Kidney epithelial cell (primary cell): ENCODE results near the gene PIM3. TPM values are rescaled to one million over a fixed set of nuclear protein-coding genes. Genes with fewer than 3 reads are reported as not detected.

Source experiments
- DNase-seq: peaks from one replicate; pipeline ENCODE4 v3.0.0-alpha.2; 2010; ENCODE audit warnings: low read depth
- H3K27me3 ChIP-seq: 2 replicates; pipeline ENCODE4 v1.6.0; 2011; ENCODE audit warnings: low read length; ENCODE audit not compliant: control insufficient read depth, insufficient read depth
- H3K36me3 ChIP-seq: 2 replicates; pipeline ENCODE4 v1.5.1; 2011; ENCODE audit warnings: low read length; ENCODE audit not compliant: control insufficient read depth, insufficient read depth
- H3K4me3 ChIP-seq: 2 replicates; pipeline ENCODE4 v1.5.1; 2011; ENCODE audit warnings: low read depth, mild to moderate bottlenecking, control low read depth, low read length
- total RNA-seq: library from RNA; depleted of rRNA; stranded (reverse); fragments of >200 nt; gene quantifications from 2 replicates; pipeline ENCODE4 v1.2.3, GENCODE V29; 2015
- TF ChIP-seq, protein P1 (sequence below): IDR thresholded peaks from 2 replicates; pipeline ENCODE4 v1.5.1; 2011; ENCODE audit warnings: mild to moderate bottlenecking, moderate library complexity, low read length, control low read depth, inconsistent platforms; ENCODE audit not compliant: insufficient read depth, poor library complexity, severe bottlenecking

PIM3 gene
- total RNA-seq, 1 donor from 2014 or later = 66.9 TPM

DNA sequence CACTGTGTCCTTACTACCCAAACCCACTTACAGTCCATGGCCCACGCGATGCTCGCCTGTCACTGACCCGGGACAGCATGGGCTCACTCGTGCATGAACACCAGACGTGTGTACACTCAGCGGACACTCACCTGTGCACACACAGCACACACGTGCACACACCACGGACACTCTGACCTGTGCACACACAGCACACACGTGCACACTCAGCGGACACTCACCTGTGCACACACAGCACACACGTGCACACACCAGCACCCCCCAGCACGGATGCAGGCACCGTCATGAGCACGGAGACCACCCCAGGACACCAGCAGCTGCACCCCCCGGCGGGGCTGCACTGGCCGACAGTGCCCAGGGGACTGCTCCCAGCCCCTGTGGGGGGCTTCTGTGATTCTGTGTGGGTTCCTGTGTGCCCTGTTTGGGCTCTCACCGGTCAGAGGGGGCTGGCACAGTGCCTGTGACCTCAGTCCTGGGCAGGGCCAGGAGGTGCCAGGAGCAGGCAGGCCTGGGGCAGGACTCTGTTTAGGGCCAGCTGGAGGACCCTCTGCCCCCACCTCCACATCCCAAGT lies 21.9 kb upstream of the PIM3 start:
- H3K36me3 ChIP-seq = no peaks in the 10 kb centered on the region
- H3K27me3 ChIP-seq = no peaks in the 10 kb centered on the region
- no peak for DNase-seq
- TF ChIP-seq, protein P1, sequence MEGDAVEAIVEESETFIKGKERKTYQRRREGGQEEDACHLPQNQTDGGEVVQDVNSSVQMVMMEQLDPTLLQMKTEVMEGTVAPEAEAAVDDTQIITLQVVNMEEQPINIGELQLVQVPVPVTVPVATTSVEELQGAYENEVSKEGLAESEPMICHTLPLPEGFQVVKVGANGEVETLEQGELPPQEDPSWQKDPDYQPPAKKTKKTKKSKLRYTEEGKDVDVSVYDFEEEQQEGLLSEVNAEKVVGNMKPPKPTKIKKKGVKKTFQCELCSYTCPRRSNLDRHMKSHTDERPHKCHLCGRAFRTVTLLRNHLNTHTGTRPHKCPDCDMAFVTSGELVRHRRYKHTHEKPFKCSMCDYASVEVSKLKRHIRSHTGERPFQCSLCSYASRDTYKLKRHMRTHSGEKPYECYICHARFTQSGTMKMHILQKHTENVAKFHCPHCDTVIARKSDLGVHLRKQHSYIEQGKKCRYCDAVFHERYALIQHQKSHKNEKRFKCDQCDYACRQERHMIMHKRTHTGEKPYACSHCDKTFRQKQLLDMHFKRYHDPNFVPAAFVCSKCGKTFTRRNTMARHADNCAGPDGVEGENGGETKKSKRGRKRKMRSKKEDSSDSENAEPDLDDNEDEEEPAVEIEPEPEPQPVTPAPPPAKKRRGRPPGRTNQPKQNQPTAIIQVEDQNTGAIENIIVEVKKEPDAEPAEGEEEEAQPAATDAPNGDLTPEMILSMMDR = no peak
- no peak overlapping the region for H3K4me3 ChIP-seq

DNA sequence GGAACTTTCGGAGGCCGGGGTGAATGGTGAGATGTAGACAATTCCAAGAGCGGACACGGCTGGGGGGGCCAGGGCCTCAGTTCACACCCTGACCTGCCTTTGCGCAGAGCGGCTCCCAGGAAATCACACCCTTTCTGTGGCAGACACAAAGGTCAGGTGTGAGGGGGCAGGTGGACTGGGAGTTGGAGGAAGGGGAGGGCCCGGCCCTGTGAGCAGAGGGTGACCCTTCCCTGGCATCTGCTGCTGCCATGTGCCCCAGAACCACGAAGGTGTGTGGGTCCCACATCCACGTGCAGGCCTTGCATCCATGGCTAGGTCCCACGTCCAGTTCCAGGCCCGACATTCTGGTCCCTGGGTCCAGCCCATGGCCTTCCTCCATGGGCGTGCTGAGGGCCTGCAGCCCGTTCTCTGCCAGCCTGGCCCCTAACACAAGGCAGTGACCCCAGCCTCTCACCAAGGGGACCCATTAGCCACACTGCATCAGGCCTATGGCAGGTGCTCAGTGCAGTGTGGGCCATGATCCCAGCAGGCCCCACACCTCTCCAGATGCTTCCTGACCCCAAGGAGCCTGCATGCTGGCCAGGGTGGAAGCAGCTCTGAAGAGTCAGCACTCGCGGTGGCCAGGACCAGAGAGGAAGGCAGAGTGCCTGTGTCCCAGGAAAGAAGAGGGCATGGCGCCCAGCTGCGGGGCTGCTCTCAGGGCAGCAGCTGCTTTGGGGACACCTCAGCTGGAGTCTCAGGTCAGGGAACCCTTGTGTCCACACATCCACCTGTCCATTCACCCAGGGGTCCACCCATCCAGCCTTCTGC lies 18.9 kb upstream of the PIM3 start:
- TF ChIP-seq, protein P1 = no peak
- DNase-seq = no peak
- no peaks in the 10 kb centered on the region for H3K36me3 ChIP-seq
- H3K27me3 ChIP-seq = no peaks in the 10 kb centered on the region
- H3K4me3 ChIP-seq = no peak overlapping the region

DNA sequence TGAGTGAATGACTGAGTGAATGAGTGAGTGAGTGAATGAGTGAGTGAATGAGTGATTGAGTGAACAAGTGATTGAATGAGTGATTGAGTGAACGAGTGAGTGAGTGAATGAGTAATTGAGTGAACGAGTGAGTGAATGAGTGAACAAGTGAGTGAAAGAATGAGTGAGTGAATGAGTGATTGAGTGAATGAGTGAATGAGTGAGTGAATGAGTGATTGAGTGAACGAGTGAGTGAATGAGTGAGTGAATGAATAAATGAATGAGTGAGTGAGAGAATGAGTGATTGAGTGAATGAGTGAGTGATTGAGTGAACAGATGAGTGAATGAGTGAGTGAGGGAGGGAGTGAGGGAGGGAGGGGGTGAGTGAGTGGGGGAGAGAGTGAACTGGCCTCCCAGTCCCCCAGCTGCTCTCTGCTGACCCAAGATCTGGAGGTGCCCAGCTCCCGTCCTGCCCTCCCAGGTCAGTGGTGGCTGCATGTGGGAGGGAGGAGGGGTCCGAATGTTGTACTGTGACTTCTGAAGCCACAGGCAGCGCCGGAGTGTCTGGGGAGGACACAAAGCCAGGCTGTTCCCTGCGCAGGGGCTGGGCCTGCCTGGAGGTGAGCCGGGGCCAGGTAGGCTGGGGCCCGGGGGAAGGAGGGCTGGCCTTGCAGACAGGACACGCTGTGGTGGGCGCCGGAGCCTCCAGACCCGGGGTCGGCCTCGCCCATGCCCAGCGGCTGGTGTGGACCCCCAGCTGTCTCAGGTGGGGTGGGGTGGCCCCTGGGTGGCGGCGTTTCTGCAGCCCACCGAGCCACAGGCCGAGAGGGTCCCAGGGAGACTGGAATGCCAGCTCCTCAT lies 17.8 kb upstream of the PIM3 start:
- no peaks in the 10 kb centered on the region for H3K27me3 ChIP-seq
- DNase-seq = no peak
- no peak overlapping the region for H3K4me3 ChIP-seq
- TF ChIP-seq, protein P1 = no peak
- no peaks in the 10 kb centered on the region for H3K36me3 ChIP-seq

DNA sequence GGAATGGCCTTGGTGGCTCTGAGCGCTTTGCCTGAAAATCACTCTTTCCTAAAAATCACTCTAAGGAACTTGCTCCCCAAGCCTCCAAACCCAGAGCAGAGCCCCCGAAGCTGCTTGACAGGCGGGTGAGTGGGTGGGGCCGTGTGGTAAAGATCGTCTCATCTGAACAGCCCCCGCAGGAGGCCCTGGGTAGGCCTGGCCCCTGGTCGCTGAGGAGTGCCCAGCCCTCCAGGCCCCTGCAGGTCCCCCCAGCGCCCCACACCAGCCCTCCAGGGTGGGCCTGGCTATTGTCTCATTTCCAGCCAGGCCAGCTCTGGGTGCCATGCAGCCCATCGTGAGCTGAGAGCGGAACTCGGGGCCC lies 17.2 kb upstream of the PIM3 start:
- Histone ChIP-seq H3K36me3 (no peaks in the 10 kb centered on the region), H3K27me3 (no peaks in the 10 kb centered on the region), H3K4me3 (no peak overlapping the region)
- no peak for DNase-seq
- TF ChIP-seq, protein P1 = no peak

DNA sequence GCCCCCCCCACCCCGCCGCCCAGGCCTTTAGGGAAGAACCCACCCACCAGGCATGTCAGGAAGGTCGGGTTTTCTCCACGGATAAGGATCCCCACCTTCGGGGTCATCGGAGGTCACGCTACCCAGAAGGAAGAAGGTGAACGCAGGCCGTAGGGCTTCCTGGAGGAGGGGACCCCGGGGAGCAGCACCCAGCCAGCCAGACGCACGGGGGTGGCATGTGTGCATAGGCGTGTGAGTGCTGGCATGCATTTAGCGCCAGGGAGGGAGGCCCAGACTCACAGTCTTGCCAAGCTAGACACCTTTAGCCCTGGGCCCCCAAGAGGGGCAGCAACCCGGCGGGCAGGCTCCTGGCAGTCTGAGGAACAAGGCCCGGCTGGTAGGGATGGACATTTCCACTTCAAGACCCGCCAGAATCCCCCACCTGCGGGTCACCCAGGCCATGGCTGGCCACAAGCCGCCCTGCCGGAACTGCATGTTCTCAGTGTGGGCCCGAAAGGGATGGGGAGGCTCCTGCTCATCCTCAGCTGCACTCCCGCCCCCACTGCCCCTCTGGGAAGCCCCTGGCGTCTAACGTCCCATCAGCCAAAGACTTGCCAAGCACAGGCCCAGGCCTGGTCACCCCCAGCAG lies 16.7 kb upstream of the PIM3 start:
- no peak overlapping the region for H3K4me3 ChIP-seq
- TF ChIP-seq, protein P1 = no peak
- no peaks in the 10 kb centered on the region for H3K27me3 ChIP-seq
- no peaks in the 10 kb centered on the region for H3K36me3 ChIP-seq
- no peak for DNase-seq
